Kidney (tissue), 14 donors: Measurements from ENCODE around the gene CGA. TPM values are rescaled to one million over a fixed set of nuclear protein-coding genes. Genes with fewer than 3 reads are reported as not detected.
A peak's percentile ranks its signal among the peaks of the same experiment; 100 is the strongest.

Source experiments
- DNase-seq, 5 donors: peaks; one replicate each; pipeline ENCODE4 v3.0.0-alpha.2; 2013 to 2020
- FAIRE-seq: peaks from 2 replicates; lab custom pipeline; 2012; peaks lifted over from hg19 to GRCh38; lab: Jason Lieb, UNC
- H3K27ac ChIP-seq, 2 donors: one replicate each; pipeline ENCODE4 v1.7.0; 2013; ENCODE audit warnings: low read depth in 2 of 2, low read length in 2 of 2, inconsistent platforms in 1 of 2
- H3K27me3 ChIP-seq: one replicate; pipeline ENCODE4 v1.7.1; 2013; ENCODE audit warnings: low read length, inconsistent platforms; ENCODE audit not compliant: control insufficient read depth, insufficient read depth
- H3K36me3 ChIP-seq, 3 donors: one replicate each; pipeline versions ENCODE4 v1.7.0 to v1.7.1; 2013; ENCODE audit warnings: low read length in 3 of 3, control low read depth in 1 of 3, inconsistent platforms in 1 of 3; ENCODE audit not compliant: insufficient read depth in 3 of 3, control insufficient read depth in 2 of 3
- H3K4me1 ChIP-seq, 3 donors: one replicate each; pipeline versions ENCODE4 v1.7.0 to v1.7.1; 2013; ENCODE audit warnings: low read length in 3 of 3, inconsistent platforms in 1 of 3, low read depth in 1 of 3; ENCODE audit not compliant: control insufficient read depth in 2 of 3, insufficient read depth in 2 of 3
- H3K4me3 ChIP-seq, 3 donors: one replicate each; pipeline versions ENCODE4 v1.7.0 to v1.8.1; 2013; ENCODE audit warnings: low read length in 3 of 3, control low read depth in 1 of 3, inconsistent platforms in 1 of 3
- H3K9ac ChIP-seq, 3 donors: one replicate each; pipeline versions ENCODE4 v1.7.0 to v1.7.1; 2013; ENCODE audit warnings: low read length in 3 of 3, control low read depth in 1 of 3, inconsistent platforms in 1 of 3
- H3K9me3 ChIP-seq, 3 donors: one replicate each; pipeline versions ENCODE4 v1.7.0 to v1.7.1; 2013; ENCODE audit warnings: low read length in 3 of 3, control low read depth in 1 of 3, inconsistent platforms in 1 of 3; ENCODE audit not compliant: control insufficient read depth in 2 of 3, insufficient read depth in 1 of 3
- CTCF ChIP-seq: IDR thresholded peaks from 3 replicates; pipeline ENCODE4 v1.5.1; 2012; ENCODE audit warnings: mild to moderate bottlenecking, moderate library complexity, borderline replicate concordance; ENCODE audit not compliant: insufficient read depth; ENCODE audit errors: extremely low read depth
- intact Hi-C: fragments of 100-400 bp; cut with DNase I; formaldehyde crosslinking; loops from one replicate; pipeline ENCODE4 v1.11.1; 2022
- polyA plus RNA-seq: library from polyadenylated mRNA; stranded (reverse); fragments of 350-450 nt; fragmentation: Illumina TruSeq; extraction: RNeasy Lipid Tissue Mini Kit (QIAGEN cat#74804); gene quantifications from one replicate; pipeline ENCODE4 v1.2.3, GENCODE V29; 2014; ENCODE audit warnings: low read depth, low replicate concordance; ENCODE audit not compliant: insufficient read depth
- total RNA-seq: library from RNA; stranded (reverse); fragmentation: NEBNext Ultra II Directional; extraction: Animal tissue kit (Norgen Biotek cat#: 25700); gene quantifications from one replicate; pipeline ENCODE4 v1.2.1, GENCODE V29; 2021
- donor health status: control.
- donor health status: control.
- donor health status: control.
- donor health status: control.
- donor health status: control.
- donor health status: DM: yes; HTN: yes; CAD: no.
- donor health status: Normal renal cell carcinoma (clear cell type).

The CGA gene
- total and polyA plus RNA-seq, 2 donors from 2014 or later, result 2.8 TPM; not detected in 1

- intact Hi-C loops, result no loop called here
- no peak for FAIRE-seq
- H3K27me3 ChIP-seq, result no peaks in the 10 kb centered on the region
Measured at GRCh38 chr6:87068795-87069194, 26.1 kb downstream of the CGA start.

GRCh38 chr6:87066449-87067333 lies 28.2 kb downstream of the CGA start:
- Histone ChIP-seq H3K36me3 (no peaks in the 10 kb centered on the region), H3K9me3 (no peaks in the 10 kb centered on the region), H3K27me3 (no peaks in the 10 kb centered on the region), H3K9ac (no peak overlapping the region), H3K4me1 (no peaks in the 10 kb centered on the region), H3K4me3 (no peak overlapping the region), H3K27ac (no peak overlapping the region)
- intact Hi-C loops, result no loop called here
- FAIRE-seq, result peak; percentile 90
- TF ChIP-seq CTCF, result peak; percentile 50
- DNase-seq, result peak in 3 of 5 donors; percentile 38 to 84 (median 62)

More at GRCh38 chr6:87068795-87069194, 26.1 kb downstream of the CGA start:
- H3K4me1 ChIP-seq, result no peaks in the 10 kb centered on the region
- H3K36me3 ChIP-seq, result no peaks in the 10 kb centered on the region
- H3K9ac ChIP-seq, result no peak overlapping the region
- TF ChIP-seq CTCF, result no peak
- H3K4me3 ChIP-seq, result no peak overlapping the region
- no peaks in the 10 kb centered on the region for H3K9me3 ChIP-seq
- no peak overlapping the region for H3K27ac ChIP-seq
- no peak for DNase-seq

- Histone ChIP-seq H3K36me3 (no peaks in the 10 kb centered on the region), H3K4me3 (no peak overlapping the region), H3K4me1 (no peaks in the 10 kb centered on the region), H3K27ac (no peak overlapping the region), H3K9me3 (no peaks in the 10 kb centered on the region), H3K9ac (no peak overlapping the region), H3K27me3 (no peaks in the 10 kb centered on the region)
- FAIRE-seq (no peak), DNase-seq (no peak)
- intact Hi-C loops, result no loop called here
- TF ChIP-seq CTCF, result no peak
Measured at GRCh38 chr6:87065117-87065516, 29.8 kb downstream of the CGA start.
